ENCODE results near the gene KLF16. TPM values are rescaled to one million over a fixed set of nuclear protein-coding genes. Genes with fewer than 3 reads are reported as not detected.

KLF16 gene
- total RNA-seq, 1 experiment from 2014 or later, result 64.0 TPM

- TF ChIP-seq SP1 (CRISPR knock-in tag; conservative IDR thresholded peaks at IDR 0.05) (peak; percentile 99), TCF7 (CRISPR knock-in tag; IDR thresholded peaks at IDR 0.05; ENCODE audit: low read depth) (0 out of 2 replicates have a peak, but pooled peaks have one; percentile 35), MAX (CRISPR knock-in tag; IDR thresholded peaks at IDR 0.05) (peak; percentile 63; the same call in 1 of the 2 replicates), GTF2I (CRISPR knock-in tag; conservative IDR thresholded peaks at IDR 0.05) (no peak), PREB (CRISPR knock-in tag; IDR thresholded peaks at IDR 0.05; ENCODE audit: borderline replicate concordance) (no peak), ATF6 (CRISPR knock-in tag; IDR thresholded peaks at IDR 0.05) (no peak), TEAD4 (CRISPR knock-in tag; IDR thresholded peaks at IDR 0.05) (no peak), CBFB (CRISPR knock-in tag; IDR thresholded peaks at IDR 0.05; ENCODE audit: low read depth) (no peak), AR (CRISPR knock-in tag; IDR thresholded peaks at IDR 0.05) (no peak), ATF1 (CRISPR knock-in tag; IDR thresholded peaks at IDR 0.05) (no peak), NR1H2 (CRISPR knock-in tag; IDR thresholded peaks at IDR 0.05) (no peak), NR3C1 (CRISPR knock-in tag; conservative IDR thresholded peaks at IDR 0.05; ENCODE audit: low read depth) (no peak), ARID4B (CRISPR knock-in tag; IDR thresholded peaks at IDR 0.05; ENCODE audit: borderline replicate concordance) (0 out of 2 replicates have a peak, but pooled peaks have one; percentile 40), ZNF232 (CRISPR knock-in tag; IDR thresholded peaks at IDR 0.05) (no peak), TEAD1 (CRISPR knock-in tag; IDR thresholded peaks at IDR 0.05) (peak; percentile 90), ETV6 (CRISPR knock-in tag; IDR thresholded peaks at IDR 0.05) (no peak), NFYB (CRISPR knock-in tag; conservative IDR thresholded peaks at IDR 0.05; ENCODE audit: low read depth) (no peak), FOXK1 (CRISPR knock-in tag; IDR thresholded peaks at IDR 0.05) (no peak; the same call in 1 of the 2 replicates), ZBTB43 (CRISPR knock-in tag; IDR thresholded peaks at IDR 0.05) (no peak), GABPB1 (CRISPR knock-in tag; IDR thresholded peaks at IDR 0.05) (peak; percentile 66), MYBL2 (CRISPR knock-in tag; IDR thresholded peaks at IDR 0.05) (0 out of 2 replicates have a peak, but pooled peaks have one; percentile 69), ZNF425 (CRISPR knock-in tag; conservative IDR thresholded peaks at IDR 0.05) (no peak)
Measured at GRCh38 chr19:1905110-1905862, 41.9 kb upstream of the KLF16 start, which contains the start of the genes ADAT3 and SCAMP4 (continued).

Measured in WTC11 (cell line).